SK-N-SH treated with all-trans-retinoic acid at 6 μM for 48 hours (cell line): ENCODE measurements around the gene UBN2.

Source experiments
- BACH2 ChIP-seq: fragments of 250-450 bp; sonication (Bioruptor Pico); IDR thresholded peaks from 2 replicates; pipeline ENCODE4 v1.9.0; 2021; ENCODE audit warnings: mild to moderate bottlenecking, borderline replicate concordance
- CREB5 ChIP-seq: fragments of 250-450 bp; sonication (Bioruptor Pico); IDR thresholded peaks from 2 replicates; pipeline ENCODE4 v1.5.1; 2020; ENCODE audit warnings: low read depth, mild to moderate bottlenecking, moderate library complexity
- CSRNP3 ChIP-seq: fragments of 250-450 bp; sonication (Bioruptor Pico); IDR thresholded peaks from 2 replicates; pipeline ENCODE4 v1.5.1; 2021; ENCODE audit warnings: mild to moderate bottlenecking, moderate library complexity
- ESRRG ChIP-seq: fragments of 250-450 bp; sonication (Bioruptor Pico); IDR thresholded peaks from 2 replicates; pipeline ENCODE4 v1.6.1; 2021; ENCODE audit warnings: mild to moderate bottlenecking
- OSR1 ChIP-seq: fragments of 250-450 bp; sonication (Bioruptor Pico); IDR thresholded peaks from 2 replicates; pipeline ENCODE4 v1.8.0; 2022; ENCODE audit warnings: moderate library complexity, mild to moderate bottlenecking, inconsistent platforms
- PPARA ChIP-seq: fragments of 250-450 bp; sonication (Bioruptor Pico); IDR thresholded peaks from 2 replicates; pipeline ENCODE4 v1.5.0; 2020; ENCODE audit warnings: mild to moderate bottlenecking, borderline replicate concordance
- RARB ChIP-seq: fragments of 250-450 bp; sonication (Bioruptor Pico); IDR thresholded peaks from 2 replicates; pipeline ENCODE4 v1.8.0; 2021; ENCODE audit warnings: mild to moderate bottlenecking, moderate library complexity
- SNAI2 ChIP-seq: fragments of 250-450 bp; sonication (Bioruptor Pico); IDR thresholded peaks from 2 replicates; pipeline ENCODE4 v1.5.0; 2020; ENCODE audit warnings: mild to moderate bottlenecking, moderate library complexity
- ZNF70 ChIP-seq: fragments of 450-650 bp; formaldehyde crosslinking; IDR thresholded peaks from 2 replicates; pipeline ENCODE4 v1.5.0; 2020; ENCODE audit warnings: mild to moderate bottlenecking, moderate library complexity
- TF ChIP-seq, protein P1 (sequence below): fragments of 250-450 bp; sonication (Bioruptor Pico); IDR thresholded peaks from 2 replicates; pipeline ENCODE4 v1.8.0; 2020; ENCODE audit warnings: mild to moderate bottlenecking, moderate library complexity, borderline replicate concordance

- TF ChIP-seq, protein P1, sequence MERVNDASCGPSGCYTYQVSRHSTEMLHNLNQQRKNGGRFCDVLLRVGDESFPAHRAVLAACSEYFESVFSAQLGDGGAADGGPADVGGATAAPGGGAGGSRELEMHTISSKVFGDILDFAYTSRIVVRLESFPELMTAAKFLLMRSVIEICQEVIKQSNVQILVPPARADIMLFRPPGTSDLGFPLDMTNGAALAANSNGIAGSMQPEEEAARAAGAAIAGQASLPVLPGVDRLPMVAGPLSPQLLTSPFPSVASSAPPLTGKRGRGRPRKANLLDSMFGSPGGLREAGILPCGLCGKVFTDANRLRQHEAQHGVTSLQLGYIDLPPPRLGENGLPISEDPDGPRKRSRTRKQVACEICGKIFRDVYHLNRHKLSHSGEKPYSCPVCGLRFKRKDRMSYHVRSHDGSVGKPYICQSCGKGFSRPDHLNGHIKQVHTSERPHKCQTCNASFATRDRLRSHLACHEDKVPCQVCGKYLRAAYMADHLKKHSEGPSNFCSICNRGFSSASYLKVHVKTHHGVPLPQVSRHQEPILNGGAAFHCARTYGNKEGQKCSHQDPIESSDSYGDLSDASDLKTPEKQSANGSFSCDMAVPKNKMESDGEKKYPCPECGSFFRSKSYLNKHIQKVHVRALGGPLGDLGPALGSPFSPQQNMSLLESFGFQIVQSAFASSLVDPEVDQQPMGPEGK (CRISPR knock-in tag): no peak
- TF ChIP-seq RARB (no peak), CREB5 (CRISPR knock-in tag) (no peak), ZNF70 (CRISPR knock-in tag) (no peak), CSRNP3 (CRISPR knock-in tag) (no peak), ESRRG (no peak), SNAI2 (CRISPR knock-in tag) (no peak), OSR1 (no peak), PPARA (CRISPR knock-in tag) (no peak), BACH2 (CRISPR knock-in tag) (no peak)
These were observed 124.3 kb downstream of the UBN2 start for GRCh38 chr7:139355320-139355719.
